H9 (cell line): ENCODE data around the gene ADSS2. TPM values are rescaled to one million over a fixed set of nuclear protein-coding genes. Genes with fewer than 3 reads are reported as not detected.

Experiments
- DNase-seq: peaks from one replicate; pipeline ENCODE4 v3.0.0-alpha.2; 2017
- H2AFZ ChIP-seq: one replicate; pipeline ENCODE4 v1.6.1; 2013; ENCODE audit warnings: mild to moderate bottlenecking, low read length, control low read depth, moderate library complexity
- H2AK5ac ChIP-seq: 2 replicates; pipeline ENCODE4 v1.6.1; 2013; ENCODE audit warnings: low read length, control low read depth, mixed read lengths; ENCODE audit not compliant: insufficient read length
- H2BK120ac ChIP-seq: one replicate; pipeline ENCODE4 v1.6.1; 2013; ENCODE audit warnings: low read depth, mild to moderate bottlenecking, low read length, control low read depth, inconsistent platforms; ENCODE audit not compliant: poor library complexity, severe bottlenecking
- H2BK12ac ChIP-seq: 2 replicates; pipeline ENCODE4 v1.6.1; 2013; ENCODE audit warnings: low read length, control low read depth, mixed read lengths, low read depth; ENCODE audit not compliant: insufficient read length
- H2BK15ac ChIP-seq: 2 replicates; pipeline ENCODE4 v1.6.1; 2013; ENCODE audit warnings: low read depth, low read length, control low read depth
- H2BK20ac ChIP-seq: one replicate; pipeline ENCODE4 v1.6.1; 2013; ENCODE audit warnings: low read depth, mild to moderate bottlenecking, low read length, control low read depth, inconsistent platforms; ENCODE audit not compliant: poor library complexity, severe bottlenecking
- H2BK5ac ChIP-seq: 2 replicates; pipeline ENCODE4 v1.6.1; 2013; ENCODE audit warnings: low read length, control low read depth, mixed read lengths; ENCODE audit not compliant: insufficient read length
- H3K14ac ChIP-seq: 2 replicates; pipeline ENCODE4 v1.6.1; 2013; ENCODE audit warnings: low read length, control low read depth; ENCODE audit not compliant: insufficient read depth
- H3K18ac ChIP-seq: 2 replicates; pipeline ENCODE4 v1.6.1; 2013; ENCODE audit warnings: low read depth, mild to moderate bottlenecking, mixed read lengths, low read length, control low read depth; ENCODE audit not compliant: insufficient read length
- H3K23ac ChIP-seq: 2 replicates; pipeline ENCODE4 v1.6.1; 2013; ENCODE audit warnings: low read length, control low read depth, mixed read lengths, low read depth; ENCODE audit not compliant: insufficient read length
- H3K23me2 ChIP-seq: 2 replicates; pipeline ENCODE4 v1.6.1; 2013; ENCODE audit warnings: low read depth, mild to moderate bottlenecking, mixed read lengths, low read length, control low read depth; ENCODE audit not compliant: insufficient read length, poor library complexity, severe bottlenecking
- H3K27ac ChIP-seq: 2 replicates; pipeline ENCODE4 v1.5.1; 2013; ENCODE audit warnings: low read length, control low read depth, mixed read lengths, low read depth; ENCODE audit not compliant: insufficient read length
- H3K27me3 ChIP-seq: 2 replicates; pipeline ENCODE4 v1.6.1; 2013; ENCODE audit warnings: low read length, control low read depth, inconsistent platforms; ENCODE audit not compliant: insufficient read depth
- H3K4ac ChIP-seq: 2 replicates; pipeline ENCODE4 v1.6.1; 2013; ENCODE audit warnings: low read depth, mild to moderate bottlenecking, control low read depth, inconsistent platforms, low read length, moderate library complexity
- H3K4me1 ChIP-seq: 2 replicates; pipeline ENCODE4 v1.6.1; 2013; ENCODE audit warnings: low read length, control low read depth, inconsistent platforms; ENCODE audit not compliant: insufficient read depth
- H3K4me2 ChIP-seq: 2 replicates; pipeline ENCODE4 v1.6.1; 2013; ENCODE audit warnings: low read length, control low read depth, mixed read lengths; ENCODE audit not compliant: insufficient read length, insufficient read depth
- H3K56ac ChIP-seq: 2 replicates; pipeline ENCODE4 v1.6.1; 2013; ENCODE audit warnings: low read depth, mild to moderate bottlenecking, mixed read lengths, low read length, control low read depth; ENCODE audit not compliant: insufficient read length
- H3K79me1 ChIP-seq: 2 replicates; pipeline ENCODE4 v1.6.1; 2013; ENCODE audit warnings: low read depth, mild to moderate bottlenecking, moderate library complexity, low read length, control low read depth, inconsistent platforms; ENCODE audit not compliant: insufficient read depth, poor library complexity, severe bottlenecking
- H3K79me2 ChIP-seq: 2 replicates; pipeline ENCODE4 v1.6.1; 2013; ENCODE audit warnings: low read length, control low read depth, inconsistent platforms; ENCODE audit not compliant: insufficient read depth
- H3K9ac ChIP-seq: 2 replicates; pipeline ENCODE4 v1.6.1; 2013; ENCODE audit warnings: low read length, control low read depth, mixed read lengths; ENCODE audit not compliant: insufficient read length; ENCODE audit errors: extremely low read depth
- H3K9me3 ChIP-seq: one replicate; pipeline ENCODE4 v1.6.1; 2013; ENCODE audit warnings: low read depth, low read length, inconsistent platforms; ENCODE audit not compliant: control insufficient read depth
- H3T11ph ChIP-seq: one replicate; pipeline ENCODE4 v1.6.1; 2013; ENCODE audit warnings: mild to moderate bottlenecking, low read length, control low read depth, inconsistent platforms
- H4K20me1 ChIP-seq: one replicate; pipeline ENCODE4 v1.6.1; 2013; ENCODE audit not compliant: control insufficient read depth, insufficient read length, insufficient read depth
- H4K5ac ChIP-seq: 2 replicates; pipeline ENCODE4 v1.6.1; 2013; ENCODE audit warnings: low read depth, mild to moderate bottlenecking, mixed read lengths, low read length, control low read depth; ENCODE audit not compliant: insufficient read length
- H4K8ac ChIP-seq: replicated peaks from 2 replicates; pipeline ENCODE4 v1.6.1; 2013; ENCODE audit warnings: low read length, control low read depth, mixed read lengths, low read depth; ENCODE audit not compliant: insufficient read length
- H4K91ac ChIP-seq: 2 replicates; pipeline ENCODE4 v1.6.1; 2013; ENCODE audit warnings: low read depth, mild to moderate bottlenecking, moderate library complexity, mixed read lengths, low read length, control low read depth; ENCODE audit not compliant: insufficient read length
- H3K27ac Mint-ChIP-seq, 3 experiments: 2 replicates in 2 of 3; 3 replicates in 1 of 3; pipeline ENCODE4 v1.8.0; 2020 to 2021; ENCODE audit warnings: mixed read lengths in 3 of 3, mild to moderate bottlenecking in 1 of 3, moderate library complexity in 1 of 3
- H3K27me3 Mint-ChIP-seq: 2 replicates; pipeline ENCODE4 v1.8.0; 2021; ENCODE audit warnings: low read depth, mild to moderate bottlenecking, moderate library complexity, mixed read lengths
- H3K36me3 Mint-ChIP-seq, 3 experiments: 2 replicates in 2 of 3; 3 replicates in 1 of 3; pipeline ENCODE4 v1.8.0; 2020 to 2021; ENCODE audit warnings: low read depth in 3 of 3, mixed read lengths in 3 of 3; ENCODE audit not compliant: insufficient read depth in 1 of 3
- H3K4me1 Mint-ChIP-seq, 2 experiments: 2 replicates each; pipeline ENCODE4 v1.8.0; 2020; ENCODE audit warnings: mixed read lengths in 2 of 2
- H3K4me3 Mint-ChIP-seq, 2 experiments: 2 replicates in 1 of 2; 3 replicates in 1 of 2; pipeline ENCODE4 v1.8.0; 2020 to 2021; ENCODE audit warnings: mild to moderate bottlenecking in 2 of 2, mixed read lengths in 2 of 2, moderate library complexity in 1 of 2
- H3K9me3 Mint-ChIP-seq, 2 experiments: 2 replicates in 1 of 2; 3 replicates in 1 of 2; pipeline ENCODE4 v1.8.0; 2020; ENCODE audit warnings: mild to moderate bottlenecking in 2 of 2, mixed read lengths in 2 of 2, moderate library complexity in 1 of 2
- CTCF ChIP-seq: fragments of 200-600 bp; sonication (generic); conservative IDR thresholded peaks from 3 replicates; pipeline ENCODE4 v1.8.0; 2021; ENCODE audit warnings: antibody characterized with exemption, mild to moderate bottlenecking
- total RNA-seq: library from RNA; stranded (reverse); gene quantifications from 2 replicates; pipeline ENCODE4 v1.2.1, GENCODE V29; 2021

ADSS2 gene
- total RNA-seq, 1 experiment from 2014 or later = 65.4 TPM

GRCh38 chr1:244427647-244428046 is 24.1 kb downstream of the ADSS2 start:
- H4K91ac ChIP-seq = no peak overlapping the region
- no peak overlapping the region for H2BK15ac ChIP-seq
- H3K27me3 ChIP-seq = no peaks in the 10 kb centered on the region
- no peaks in the 10 kb centered on the region for H3K27me3 Mint-ChIP-seq
- H4K8ac ChIP-seq = no peak overlapping the region
- no peaks in the 10 kb centered on the region for H3K79me1 ChIP-seq
- no peaks in the 10 kb centered on the region for H4K20me1 ChIP-seq
- H3K9ac ChIP-seq = no peak overlapping the region
- H2BK5ac ChIP-seq = no peak overlapping the region
- H4K5ac ChIP-seq = no peak overlapping the region
- H2AK5ac ChIP-seq = no peak overlapping the region
- H2BK120ac ChIP-seq = no peak overlapping the region
- no peaks in the 10 kb centered on the region for H3K23me2 ChIP-seq
- no peak for DNase-seq
- H3K56ac ChIP-seq = no peak overlapping the region
- no peak overlapping the region for H3K4me3 Mint-ChIP-seq
- no peak overlapping the region for H3K27ac Mint-ChIP-seq
- no peaks in the 10 kb centered on the region for H3K4me1 Mint-ChIP-seq
- H3T11ph ChIP-seq = no peak overlapping the region
- no peak overlapping the region for H2BK20ac ChIP-seq
- H3K4me2 ChIP-seq = no peak overlapping the region
- no peaks in the 10 kb centered on the region; the same call in 1 of the 2 replicates for H3K79me2 ChIP-seq
- H3K27ac ChIP-seq = no peak overlapping the region
- H3K18ac ChIP-seq = no peak overlapping the region
- H2BK12ac ChIP-seq = no peak overlapping the region
- H3K9me3 Mint-ChIP-seq = no peaks in the 10 kb centered on the region
- no peak overlapping the region for H3K23ac ChIP-seq
- no peak overlapping the region for H2AFZ ChIP-seq
- no peak overlapping the region for H3K14ac ChIP-seq
- no peaks in the 10 kb centered on the region for H3K9me3 ChIP-seq
- no peak for TF ChIP-seq CTCF
- H3K4ac ChIP-seq = no peak overlapping the region
- H3K4me1 ChIP-seq = no peaks in the 10 kb centered on the region
- H3K36me3 Mint-ChIP-seq = peaks cover 11 to 31% (median 30%) of the 10 kb centered on the region in 3 experiments; a peak in 5 of 7 replicates
